Measurements from ENCODE around the gene CFAP161.

Gene CFAP161

GRCh38 chr15:81160312-81161159, 26.5 kb downstream of the CFAP161 start:
- DNase-seq = no peak

- DNase-seq = no peak
Observed at GRCh38 chr15:81161160-81161673, 27.1 kb downstream of the CFAP161 start.

GRCh38 chr15:81161851-81162250, 27.8 kb downstream of the CFAP161 start:
- DNase-seq = no peak

GRCh38 chr15:81163961-81164800, 30.1 kb downstream of the CFAP161 start:
- DNase-seq = no peak

GRCh38 chr15:81165535-81165934, 31.5 kb downstream of the CFAP161 start:
- DNase-seq = no peak

GRCh38 chr15:81166636-81167305, 32.7 kb downstream of the CFAP161 start:
- DNase-seq = no peak

GRCh38 chr15:81168131-81168526, 34.1 kb downstream of the CFAP161 start:
- DNase-seq = no peak

GRCh38 chr15:81168644-81169043, 34.6 kb downstream of the CFAP161 start:
- no peak for DNase-seq

GRCh38 chr15:81170511-81170910, 36.4 kb downstream of the CFAP161 start:
- peak; percentile 7 for DNase-seq

GRCh38 chr15:81171286-81171685, 37.2 kb downstream of the CFAP161 start:
- DNase-seq = no peak

GRCh38 chr15:81174125-81174791, 40.2 kb downstream of the CFAP161 start:
- no peak for DNase-seq

- DNase-seq = no peak
Observed at GRCh38 chr15:81174792-81175327, 40.8 kb downstream of the CFAP161 start.

GRCh38 chr15:81175496-81175895, 41.4 kb downstream of the CFAP161 start:
- DNase-seq = no peak

GRCh38 chr15:81176291-81176893, 42.3 kb downstream of the CFAP161 start:
- DNase-seq = no peak

- DNase-seq = no peak
Observed at GRCh38 chr15:81178365-81178764, 44.3 kb downstream of the CFAP161 start.

- no peak for DNase-seq
Observed at GRCh38 chr15:81181220-81181619, 47.1 kb downstream of the CFAP161 start.

GRCh38 chr15:81182031-81182755, 48.1 kb downstream of the CFAP161 start:
- no peak for DNase-seq

- no peak for DNase-seq
Observed at GRCh38 chr15:81182756-81183438, 48.8 kb downstream of the CFAP161 start.

- DNase-seq = no peak
Observed at GRCh38 chr15:81183439-81183775, 49.3 kb downstream of the CFAP161 start.

GRCh38 chr15:81184188-81184587, 50.1 kb downstream of the CFAP161 start:
- DNase-seq = no peak
